Measurements from ENCODE around the gene LRMDA. TPM values are rescaled to one million over a fixed set of nuclear protein-coding genes. Genes with fewer than 3 reads are reported as not detected.

Gene LRMDA
- total and polyA plus RNA-seq, 2 of the 8 experiments (the other 6 are each of a cell fraction or from before 2014, with no cell fraction given): 0.86 to 2.8 TPM

DNA sequence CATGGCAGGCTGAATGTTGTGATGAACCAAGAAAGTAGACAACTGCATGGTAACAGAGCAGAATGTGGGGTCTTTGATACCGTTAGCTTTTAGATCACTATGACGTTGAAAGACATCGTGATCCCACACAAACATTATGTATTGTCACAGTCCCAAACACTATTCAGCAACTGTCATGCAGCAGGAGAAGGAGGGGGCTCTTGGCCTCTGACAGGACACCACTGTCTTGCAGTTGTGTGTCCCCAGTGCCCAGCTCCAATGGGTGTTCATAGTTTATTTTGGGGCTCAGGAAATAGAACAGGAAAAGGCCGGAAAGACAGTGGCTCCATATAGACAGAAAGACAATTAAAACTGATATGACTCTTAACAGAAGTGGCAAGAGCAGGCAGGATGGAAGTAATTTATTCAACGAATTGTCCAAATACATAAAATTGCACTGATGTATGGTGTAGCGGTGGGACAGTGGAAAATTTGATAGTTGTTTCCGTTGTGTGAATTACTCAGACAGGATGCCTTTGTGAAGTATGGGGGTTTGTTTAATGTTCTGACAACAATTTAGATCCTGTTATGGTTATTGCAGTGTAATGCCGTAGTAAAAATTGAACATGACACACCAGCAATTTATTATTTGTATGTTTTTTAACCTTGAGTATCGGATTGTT is 292.0 kb downstream of the LRMDA start (continued):
- TF ChIP-seq TEAD4 (IDR thresholded peaks at IDR 0.05; ENCODE audit: low read depth, low read length) (no peak), HDAC2 (IDR thresholded peaks at IDR 0.05; ENCODE audit: borderline replicate concordance in 1 of 2, low read depth in 2 of 2, low read length in 2 of 2) (no peak), YY1 (IDR thresholded peaks at IDR 0.05; ENCODE audit: low read depth, low read length) (no peak)
